NCI-H2227 (cell line): ENCODE results near the gene PRAMEF18.
"Not testable (repeated sequence)": the region's sequence is repeated elsewhere in the genome, so short reads cannot be mapped to it uniquely, and the experiment has no call there.

ENCODE experiments used
- DNase-seq: peaks from one replicate; lab custom pipeline; 2025; ENCODE audit not compliant: unreplicated experiment; lab: John Stamatoyannopoulos, UW

PRAMEF18 gene

GRCh38 chr1:13225675-13226204 lies at the start of gene PRAMEF18:
Gene PRAMEF18, minus strand, starts transcription at chr1:13226154. Its CDS starts 48 bp downstream, at chr1:13226106.
- not testable (repeated sequence) for DNase-seq

GRCh38 chr1:13265124-13265523 lies 39.2 kb upstream of the PRAMEF18 start:
- not testable (repeated sequence) for DNase-seq

DNA sequence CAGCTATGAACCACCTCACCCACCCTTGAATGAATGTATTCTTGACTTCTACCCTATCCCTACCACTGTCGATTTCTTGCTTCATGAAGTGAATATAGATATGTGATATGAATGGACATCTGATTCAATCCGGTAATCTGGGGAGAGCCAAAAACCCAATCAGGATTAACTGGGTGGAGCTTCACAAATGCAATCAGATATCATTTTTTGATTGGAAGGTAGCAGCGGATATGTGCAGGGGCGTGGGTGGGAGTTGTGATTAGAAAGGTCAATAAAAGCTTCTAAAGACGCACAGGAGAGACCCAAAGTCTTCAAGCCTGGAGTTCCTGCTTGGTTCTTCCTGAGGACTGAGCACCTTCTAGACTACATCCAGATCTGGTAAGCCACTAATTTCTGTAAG lies 27.9 kb upstream of the PRAMEF18 start, which contains the start of gene PRAMEF5:
Gene PRAMEF5, plus strand, starts transcription at position 301 of the 400 bp plus-strand sequence. CDS start 5,071 bp downstream, outside the sequence.
- not testable (repeated sequence) for DNase-seq

DNA sequence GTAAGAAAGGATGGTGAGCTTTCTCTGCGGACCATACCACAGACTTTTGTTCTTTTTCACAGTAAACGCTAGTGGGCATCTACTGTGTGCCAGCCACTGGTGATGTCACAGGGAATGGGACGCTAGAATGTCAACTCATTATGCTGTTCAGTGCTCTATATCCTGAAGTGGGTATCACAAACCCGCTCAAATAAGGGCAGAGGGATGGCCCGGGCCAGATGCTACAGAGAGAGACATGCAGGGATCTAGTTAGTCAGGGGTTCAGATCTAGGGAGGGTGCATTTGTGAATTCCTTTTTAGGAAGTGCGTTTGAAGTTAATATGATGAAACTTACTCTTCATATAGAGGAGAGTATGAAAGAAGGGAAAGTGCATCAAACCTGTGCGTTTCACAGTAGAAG lies 21.2 kb upstream of the PRAMEF18 start:
- not testable (repeated sequence) for DNase-seq

DNA sequence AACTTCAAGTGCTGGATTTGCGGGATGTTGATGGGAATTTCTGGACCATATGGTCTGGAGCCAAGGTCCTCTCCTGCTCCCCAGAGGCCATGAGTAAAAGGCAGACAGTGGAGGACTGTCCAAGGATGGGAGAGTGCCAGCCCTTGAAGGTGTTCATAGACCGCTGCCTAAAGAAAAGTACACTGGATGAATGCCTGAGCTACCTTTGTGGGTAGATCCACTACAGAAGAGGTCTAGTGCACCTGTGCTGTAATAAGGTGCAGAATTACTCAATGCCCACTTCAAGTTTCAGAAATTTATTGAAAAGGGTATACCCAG lies 20.6 kb upstream of the PRAMEF18 start:
- not testable (repeated sequence) for DNase-seq

GRCh38 chr1:13245841-13246553 lies 20.0 kb upstream of the PRAMEF18 start:
- DNase-seq: not testable (repeated sequence)

GRCh38 chr1:13243536-13244263 lies 17.7 kb upstream of the PRAMEF18 start:
- not testable (repeated sequence) for DNase-seq

- DNase-seq: not testable (repeated sequence)
Measured at GRCh38 chr1:13239633-13240032, 13.7 kb upstream of the PRAMEF18 start.

DNA sequence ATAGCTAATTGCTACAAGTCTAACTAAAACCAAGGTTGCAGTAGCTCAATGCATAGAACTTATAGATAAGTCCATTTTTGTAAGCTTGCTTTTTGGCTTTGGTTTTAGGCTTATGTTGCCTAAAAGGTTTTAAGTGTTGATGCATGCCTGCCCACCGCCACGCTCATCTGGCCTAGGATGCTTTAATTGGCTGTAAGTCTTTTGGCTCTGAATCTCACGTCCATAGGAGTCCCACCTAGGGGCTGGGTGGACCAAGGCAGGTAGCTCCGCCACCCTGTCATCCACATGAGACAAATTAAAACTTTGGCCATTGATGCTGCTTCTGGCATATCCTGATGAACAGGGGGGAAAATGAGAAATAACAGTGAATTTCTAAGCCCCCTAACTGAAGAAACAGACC lies 11.6 kb upstream of the PRAMEF18 start:
- not testable (repeated sequence) for DNase-seq

DNA sequence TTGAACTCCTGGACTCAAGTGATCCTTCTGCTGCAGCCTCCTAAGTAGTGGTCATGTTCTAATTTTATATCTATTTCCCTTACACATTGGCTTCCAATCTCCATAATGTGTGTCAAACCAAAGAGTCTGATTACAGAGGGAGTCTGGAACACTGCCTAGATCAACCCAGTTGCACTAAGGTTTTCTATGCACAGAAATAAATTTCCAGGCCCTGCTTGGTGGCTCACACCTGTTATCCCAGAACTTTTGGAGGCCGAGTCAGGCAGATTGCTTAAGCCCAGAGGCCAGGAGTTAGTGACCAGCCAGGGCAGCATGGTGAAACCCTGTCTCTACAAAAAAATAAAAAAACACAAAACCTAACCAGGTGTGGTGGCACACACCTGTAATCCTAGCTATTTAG lies 8.1 kb upstream of the PRAMEF18 start:
- not testable (repeated sequence) for DNase-seq

GRCh38 chr1:13232056-13232455 lies 6.1 kb upstream of the PRAMEF18 start:
- DNase-seq: not testable (repeated sequence)

DNA sequence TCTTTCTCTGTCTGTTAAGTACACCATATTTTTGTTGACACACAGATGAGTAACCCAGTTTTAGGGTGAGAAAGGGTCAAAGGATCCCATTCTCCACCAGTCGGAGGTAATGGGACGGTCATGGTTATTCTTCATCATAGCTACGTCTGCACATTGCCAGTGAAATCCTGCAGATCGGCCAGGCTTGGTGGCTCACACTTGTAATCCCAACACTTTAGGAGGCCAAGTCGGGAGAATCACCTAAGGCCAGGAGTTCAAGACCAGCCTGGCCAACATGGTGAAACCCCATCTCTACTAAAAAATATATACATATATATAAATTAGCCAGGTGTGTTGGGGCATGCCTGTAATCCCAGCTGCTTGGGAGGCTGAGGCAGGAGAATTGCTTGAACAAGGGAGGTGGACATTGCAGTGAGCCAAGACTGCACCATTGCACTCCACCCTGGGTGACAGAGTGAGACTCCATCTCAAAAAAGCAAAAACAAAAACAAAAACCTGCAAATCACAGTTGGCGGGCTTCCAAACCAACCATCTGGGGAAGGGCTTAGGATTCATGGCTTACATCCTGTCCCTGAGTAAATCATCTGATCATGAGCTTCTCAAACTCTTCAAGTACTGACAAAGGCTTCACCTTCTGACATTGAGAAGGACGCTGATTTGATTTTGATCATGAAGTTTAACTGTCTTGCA lies 5.3 kb upstream of the PRAMEF18 start:
- DNase-seq: not testable (repeated sequence)

- not testable (repeated sequence) for DNase-seq
Measured at GRCh38 chr1:13230601-13231000, 4.6 kb upstream of the PRAMEF18 start.

DNA sequence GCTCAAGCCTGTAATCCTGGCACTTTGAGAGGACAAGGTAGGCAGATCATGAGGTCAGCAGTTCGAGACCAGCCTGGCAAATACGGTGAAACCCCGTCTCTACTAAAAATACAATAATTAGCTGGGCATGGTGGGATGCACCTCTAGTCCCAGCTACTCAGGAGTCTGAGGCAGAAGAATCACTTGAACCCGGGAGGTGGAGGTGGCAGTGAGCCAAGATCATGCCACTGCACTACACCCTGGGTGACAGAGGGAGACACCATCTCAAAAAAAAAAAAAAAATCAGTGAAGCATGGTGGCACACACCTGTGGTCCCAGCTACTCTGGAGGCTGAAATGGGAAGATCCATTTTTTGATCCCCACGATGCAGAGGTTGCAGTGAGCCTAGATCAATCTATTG lies 4.1 kb upstream of the PRAMEF18 start:
- not testable (repeated sequence) for DNase-seq

DNA sequence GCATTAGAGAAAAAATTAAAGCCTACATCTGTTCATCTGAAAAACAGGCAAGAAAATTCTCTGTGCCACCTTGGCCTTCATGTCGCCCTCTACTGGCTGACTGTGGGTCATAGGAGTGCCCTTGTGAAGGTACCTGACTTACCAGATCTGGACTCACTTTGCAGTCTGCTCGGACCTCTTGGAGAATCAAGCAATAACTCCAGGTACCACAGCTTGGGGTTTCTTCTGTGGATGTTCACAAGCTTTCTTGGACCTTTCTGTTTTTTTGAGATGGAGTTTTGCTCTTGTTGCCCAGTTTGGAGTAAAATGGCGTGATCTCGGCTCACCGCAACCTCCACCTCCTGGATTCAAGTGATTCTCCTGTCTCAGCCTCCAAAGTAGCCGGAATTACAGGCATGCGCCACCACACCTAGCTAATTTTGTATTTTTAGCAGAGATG lies 2.4 kb upstream of the PRAMEF18 start:
- no peak for DNase-seq

GRCh38 chr1:13227271-13228055 lies 1.5 kb upstream of the PRAMEF18 start:
- DNase-seq: not testable (repeated sequence)

DNA sequence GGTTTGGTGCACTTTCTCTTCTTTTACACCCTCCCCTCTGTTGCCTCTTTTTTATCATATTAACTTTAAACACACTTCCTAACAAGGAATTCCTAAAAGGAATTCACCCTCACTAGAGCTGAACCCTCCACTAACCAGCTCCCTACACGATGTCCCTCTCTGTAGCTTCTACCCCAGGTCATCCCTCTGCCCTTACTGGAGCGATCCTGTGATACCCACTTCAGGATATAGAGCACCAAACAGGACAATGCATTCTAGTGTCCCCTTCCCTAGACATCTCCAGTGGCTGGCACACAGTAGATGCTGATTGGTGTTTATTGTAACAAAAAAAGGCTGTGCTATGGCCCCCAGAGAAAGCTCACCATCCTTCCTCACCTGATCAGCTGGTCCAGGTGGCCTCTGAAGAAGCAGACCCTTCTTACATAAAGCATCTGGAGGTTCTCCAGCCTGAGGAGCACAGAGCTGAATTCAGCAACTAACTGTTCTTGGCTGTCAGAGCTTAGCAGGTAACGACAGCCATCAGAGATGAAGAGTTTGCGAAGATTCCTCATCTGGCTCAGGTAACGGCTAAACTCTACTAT lies 1.4 kb downstream of the PRAMEF18 start:
- DNase-seq: no peak

DNA sequence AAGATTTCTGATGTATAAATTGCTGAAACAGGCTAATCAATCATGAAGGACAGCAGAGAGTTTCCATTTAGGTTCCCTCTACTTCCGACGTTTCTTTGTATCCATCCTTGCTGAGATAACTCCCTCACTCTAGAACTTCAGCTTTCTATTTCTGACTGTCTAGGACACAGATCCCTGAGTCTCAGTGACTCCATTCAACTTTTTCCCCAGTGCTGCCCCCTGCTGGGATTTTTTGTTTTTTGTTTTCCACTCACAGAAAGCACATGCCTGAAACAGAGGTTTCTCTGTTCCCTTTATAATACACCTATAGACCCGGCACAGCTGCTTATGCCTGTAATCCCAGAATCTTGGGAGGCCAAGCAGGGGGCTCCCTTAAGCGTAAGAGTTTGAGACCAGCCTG lies 3.2 kb downstream of the PRAMEF18 start:
- not testable (repeated sequence) for DNase-seq

- DNase-seq: not testable (repeated sequence)
Measured at GRCh38 chr1:13219203-13219602, 6.8 kb downstream of the PRAMEF18 start.

DNA sequence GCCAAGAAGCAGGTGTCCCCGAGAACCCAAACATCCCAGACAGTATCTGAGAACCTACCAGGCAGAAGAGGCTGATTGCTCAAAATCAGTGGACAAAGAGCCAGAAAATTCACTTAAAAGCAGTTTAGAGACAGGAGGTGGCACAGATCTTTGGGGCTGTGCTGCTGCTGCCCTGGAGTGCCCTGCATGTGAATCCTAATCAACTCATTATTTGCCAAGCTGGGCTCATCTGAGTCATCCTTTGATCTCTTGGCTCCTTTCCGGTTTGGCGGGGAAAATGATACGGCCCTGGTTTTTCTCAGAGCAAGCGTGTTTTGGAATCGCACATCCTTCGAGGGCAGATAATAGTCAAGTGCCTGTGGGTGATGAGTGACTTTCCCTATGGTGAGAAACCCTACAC lies 9.3 kb downstream of the PRAMEF18 start:
- DNase-seq: not testable (repeated sequence)
